ENCODE measurements around the gene MPO.

DNA sequence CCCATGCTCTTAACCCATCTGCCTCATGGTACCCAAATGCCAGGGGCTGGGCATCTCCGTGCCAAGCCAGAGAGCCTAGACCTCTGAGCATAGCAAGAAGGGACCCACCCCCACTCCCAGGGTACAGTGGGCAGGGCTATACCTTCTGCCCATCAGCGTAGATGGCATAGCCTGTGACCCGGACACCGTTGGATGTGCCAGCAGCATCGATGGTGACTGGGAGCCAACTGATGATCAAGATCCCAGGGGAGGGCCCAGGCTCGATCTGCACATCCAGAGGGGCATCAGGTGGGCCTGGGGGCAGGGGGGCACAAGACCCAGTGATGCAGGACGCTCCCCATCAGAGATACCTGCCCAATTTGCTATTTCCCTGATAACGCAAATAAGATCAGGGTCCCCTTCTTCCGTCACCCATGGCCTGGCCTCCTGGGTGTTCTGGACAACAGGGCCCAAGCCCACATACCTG lies 30.7 kb upstream of the MPO start:
- no peak for TF ChIP-seq POLR2A (IDR thresholded peaks at IDR 0.05)
- TF ChIP-seq, protein P1, sequence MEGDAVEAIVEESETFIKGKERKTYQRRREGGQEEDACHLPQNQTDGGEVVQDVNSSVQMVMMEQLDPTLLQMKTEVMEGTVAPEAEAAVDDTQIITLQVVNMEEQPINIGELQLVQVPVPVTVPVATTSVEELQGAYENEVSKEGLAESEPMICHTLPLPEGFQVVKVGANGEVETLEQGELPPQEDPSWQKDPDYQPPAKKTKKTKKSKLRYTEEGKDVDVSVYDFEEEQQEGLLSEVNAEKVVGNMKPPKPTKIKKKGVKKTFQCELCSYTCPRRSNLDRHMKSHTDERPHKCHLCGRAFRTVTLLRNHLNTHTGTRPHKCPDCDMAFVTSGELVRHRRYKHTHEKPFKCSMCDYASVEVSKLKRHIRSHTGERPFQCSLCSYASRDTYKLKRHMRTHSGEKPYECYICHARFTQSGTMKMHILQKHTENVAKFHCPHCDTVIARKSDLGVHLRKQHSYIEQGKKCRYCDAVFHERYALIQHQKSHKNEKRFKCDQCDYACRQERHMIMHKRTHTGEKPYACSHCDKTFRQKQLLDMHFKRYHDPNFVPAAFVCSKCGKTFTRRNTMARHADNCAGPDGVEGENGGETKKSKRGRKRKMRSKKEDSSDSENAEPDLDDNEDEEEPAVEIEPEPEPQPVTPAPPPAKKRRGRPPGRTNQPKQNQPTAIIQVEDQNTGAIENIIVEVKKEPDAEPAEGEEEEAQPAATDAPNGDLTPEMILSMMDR (IDR thresholded peaks at IDR 0.05), result no peak
- no peak for TF ChIP-seq EP300 (IDR thresholded peaks at IDR 0.05)
